Transverse colon (tissue), 4 donors: ENCODE results near the gene GNA15. TPM values are rescaled to one million over a fixed set of nuclear protein-coding genes. Genes with fewer than 3 reads are reported as not detected.

Source experiments
- DNase-seq: peaks from one replicate; pipeline ENCODE4 v3.0.0-alpha.2; 2019
- H3K27ac ChIP-seq, 4 donors: fragments of 200-600 bp; sonication (generic); 2 replicates each; pipeline ENCODE4 v1.5.1; 2016 to 2018; ENCODE audit warnings: inconsistent platforms in 4 of 4
- H3K27me3 ChIP-seq: fragments of 200-600 bp; sonication (generic); 2 replicates; pipeline ENCODE4 v1.5.1; 2017; ENCODE audit warnings: inconsistent platforms
- H3K36me3 ChIP-seq, 4 donors: fragments of 200-600 bp; sonication (generic); 2 replicates each; pipeline ENCODE4 v1.5.1; 2017 to 2019; ENCODE audit warnings: inconsistent platforms in 4 of 4
- H3K4me1 ChIP-seq, 4 donors: fragments of 200-600 bp; sonication (generic); 2 replicates each; pipeline ENCODE4 v1.5.1; 2017 to 2020; ENCODE audit warnings: inconsistent platforms in 4 of 4
- H3K4me3 ChIP-seq, 4 donors: fragments of 200-600 bp; sonication (generic); 1 replicate in 1 of 4; 2 replicates in 3 of 4; pipeline versions ENCODE4 v1.5.1 to v1.6.1; 2017 to 2019; ENCODE audit warnings: inconsistent platforms in 4 of 4
- H3K9me3 ChIP-seq, 2 donors: fragments of 200-600 bp; sonication (generic); 2 replicates each; pipeline ENCODE4 v1.5.1; 2017 to 2019; ENCODE audit warnings: inconsistent platforms in 2 of 2
- EP300 ChIP-seq: sonication (generic); formaldehyde crosslinking; IDR thresholded peaks from one replicate; pipeline ENCODE4 v1.6.1; 2017; ENCODE audit warnings: antibody characterized with exemption, low read depth
- POLR2A ChIP-seq: fragments of 450-650 bp; IDR thresholded peaks from one replicate; pipeline ENCODE4 v1.6.1; 2016; ENCODE audit warnings: antibody characterized with exemption, mild to moderate bottlenecking, moderate library complexity
- POLR2AphosphoS5 ChIP-seq, 3 donors: sonication (generic); formaldehyde crosslinking; IDR thresholded peaks; one replicate each; pipeline ENCODE4 v1.6.1; 2016; ENCODE audit warnings: antibody characterized with exemption in 3 of 3
- WGBS, 2 donors: methylation state at CpG; one replicate each; pipeline ENCODE4 v1.1.5; 2018; ENCODE audit warnings: low coverage in 1 of 2; 5-methylcytosine and 5-hydroxymethylcytosine counted together
- in situ Hi-C, 4 donors: fragments of 200-750 bp; cut with MboI; loops; one replicate each; pipeline versions ENCODE4 v1.15.0 to v1.15.1; 2017; ENCODE audit warnings: low sequenced_read_pairs in 3 of 4, low pct_ligation_motif_present in 1 of 4, low pct_unique_long_range_greater_than_20kb in 1 of 4
- intact Hi-C: fragments of 100-400 bp; cut with DNase I; formaldehyde crosslinking; loops from one replicate; pipeline ENCODE4 v1.15.1; 2023; ENCODE audit warnings: low total_unique reads
- total RNA-seq, 4 donors: library from RNA; depleted of rRNA; stranded (reverse); fragments of >200 nt; gene quantifications; one replicate each; pipeline ENCODE4 v1.1.0, GENCODE V29; 2016
- TF ChIP-seq, protein P1 (sequence below), 5 experiments: fragments of 200-600 bp in 3 of 5; fragments of 450-650 bp in 2 of 5; sonication (generic) in 3 of 5; IDR thresholded peaks; 1 replicate in 2 of 5; 2 replicates in 3 of 5; pipeline ENCODE4 v1.5.1; 2016 to 2017; ENCODE audit warnings: antibody characterized with exemption in 5 of 5, inconsistent platforms in 3 of 5, mild to moderate bottlenecking in 2 of 5, moderate library complexity in 1 of 5

GNA15 gene
- total RNA-seq, 4 donors from 2014 or later = 1.9 to 2.2 TPM; not detected in 2

DNA sequence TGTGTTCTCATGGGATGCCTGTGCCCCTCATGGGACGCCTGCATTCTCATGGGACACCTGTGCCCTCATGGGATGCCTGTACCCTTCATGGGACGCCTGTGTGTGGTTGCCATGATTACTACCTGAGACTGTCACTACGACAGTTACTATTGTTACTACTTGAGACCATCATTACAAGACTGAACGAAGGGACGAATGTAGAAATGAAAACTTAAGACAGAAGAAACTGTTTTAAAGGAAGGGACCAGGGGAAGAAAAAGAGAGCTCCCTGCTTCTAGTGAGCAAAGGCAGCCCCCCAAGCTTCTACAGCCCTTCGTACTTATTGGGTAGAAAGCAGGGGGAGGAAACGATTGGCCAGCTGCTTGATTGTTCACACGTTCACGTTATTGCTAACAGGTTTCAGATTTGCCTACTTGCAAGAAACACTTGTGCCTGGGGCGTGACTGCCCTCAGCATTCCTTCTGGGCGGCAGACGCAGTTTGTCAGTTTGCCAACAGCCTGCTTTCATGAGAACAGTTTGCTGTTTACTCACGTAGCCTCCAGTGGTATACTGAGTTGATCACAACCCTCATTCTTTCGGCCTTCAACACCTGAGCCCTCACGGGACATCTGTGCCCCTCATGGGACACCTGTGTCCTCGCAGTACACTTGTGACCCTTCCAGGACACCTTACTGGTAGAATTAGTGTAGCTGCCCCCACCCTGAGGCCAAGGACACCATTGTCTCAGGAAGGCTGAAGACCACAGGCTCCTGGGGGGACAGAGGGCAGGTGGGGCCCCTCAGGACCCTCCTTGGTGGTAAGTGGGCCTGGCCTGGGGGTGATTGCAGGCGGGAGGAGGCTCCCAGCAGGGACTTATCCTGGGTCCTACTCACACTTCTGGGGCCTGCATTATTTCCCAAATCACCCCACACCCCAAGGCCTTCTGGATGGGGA, 40.2 kb downstream of the GNA15 start:
- Histone ChIP-seq H3K4me1 (peaks cover 11 to 18% (median 16%) of the 10 kb centered on the region in 4 donors), H3K9me3 (no peaks in the 10 kb centered on the region), H3K27me3 (no peaks in the 10 kb centered on the region), H3K4me3 (no peak overlapping the region), H3K36me3 (no peaks in the 10 kb centered on the region), H3K27ac (peak overlapping the region; percentile 55 to 69 (median 60))
- intact Hi-C loops = no loop called here
- in situ Hi-C loops = no loop called here
- peak in 1 of 3 donors; percentile 22 for TF ChIP-seq POLR2AphosphoS5 (IDR thresholded peaks at IDR 0.05)
- TF ChIP-seq EP300 = no peak
- peak; percentile 87 for DNase-seq
- WGBS, 2 donors = 32 to 40% methylated on average over 4 to 16 of the region's 17 CpGs

DNA sequence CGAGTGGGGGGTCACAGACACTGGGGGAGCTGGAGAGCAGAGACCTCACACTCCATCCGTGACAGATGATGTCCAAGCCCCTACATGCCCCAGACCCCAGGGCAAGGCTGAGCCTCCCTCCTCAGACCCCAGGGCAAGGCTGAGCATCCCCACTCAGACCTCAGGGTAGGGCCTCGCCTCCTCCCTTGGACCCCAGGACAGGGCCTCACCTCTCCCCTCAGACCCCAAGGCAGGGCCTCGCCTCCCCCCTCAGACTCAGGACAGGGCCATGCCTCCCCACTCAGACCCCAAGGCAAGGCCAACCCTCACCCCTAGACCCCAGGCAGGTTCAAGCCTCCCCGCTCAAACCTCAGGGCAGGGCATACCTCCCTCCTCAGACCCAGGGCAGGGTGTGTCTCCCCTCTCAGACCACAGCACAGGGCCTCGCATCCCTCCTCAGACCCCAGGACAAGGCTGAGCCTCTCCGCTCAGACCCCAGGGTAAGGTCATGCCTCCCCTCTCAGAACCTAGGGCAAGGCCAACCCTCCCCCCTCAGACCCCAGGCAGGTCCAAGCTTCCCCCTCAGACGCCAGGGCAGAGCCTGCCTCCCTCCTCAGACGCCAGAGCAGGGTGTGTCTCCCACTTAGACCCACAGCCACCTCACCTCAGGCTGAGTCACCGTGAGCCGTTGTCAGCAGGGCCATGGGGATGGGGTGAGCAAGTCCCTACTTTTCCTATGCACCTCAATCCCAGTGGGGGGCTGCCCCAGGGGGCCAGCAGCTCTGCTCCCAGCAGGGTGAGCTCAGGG, 41.1 kb downstream of the GNA15 start:
- peak; percentile 71 for DNase-seq
- in situ Hi-C loops = no loop called here
- no peaks in the 10 kb centered on the region for H3K9me3 ChIP-seq
- H3K27me3 ChIP-seq = no peaks in the 10 kb centered on the region
- peaks cover 11 to 18% (median 16%) of the 10 kb centered on the region in 4 donors for H3K4me1 ChIP-seq
- TF ChIP-seq, protein P1, sequence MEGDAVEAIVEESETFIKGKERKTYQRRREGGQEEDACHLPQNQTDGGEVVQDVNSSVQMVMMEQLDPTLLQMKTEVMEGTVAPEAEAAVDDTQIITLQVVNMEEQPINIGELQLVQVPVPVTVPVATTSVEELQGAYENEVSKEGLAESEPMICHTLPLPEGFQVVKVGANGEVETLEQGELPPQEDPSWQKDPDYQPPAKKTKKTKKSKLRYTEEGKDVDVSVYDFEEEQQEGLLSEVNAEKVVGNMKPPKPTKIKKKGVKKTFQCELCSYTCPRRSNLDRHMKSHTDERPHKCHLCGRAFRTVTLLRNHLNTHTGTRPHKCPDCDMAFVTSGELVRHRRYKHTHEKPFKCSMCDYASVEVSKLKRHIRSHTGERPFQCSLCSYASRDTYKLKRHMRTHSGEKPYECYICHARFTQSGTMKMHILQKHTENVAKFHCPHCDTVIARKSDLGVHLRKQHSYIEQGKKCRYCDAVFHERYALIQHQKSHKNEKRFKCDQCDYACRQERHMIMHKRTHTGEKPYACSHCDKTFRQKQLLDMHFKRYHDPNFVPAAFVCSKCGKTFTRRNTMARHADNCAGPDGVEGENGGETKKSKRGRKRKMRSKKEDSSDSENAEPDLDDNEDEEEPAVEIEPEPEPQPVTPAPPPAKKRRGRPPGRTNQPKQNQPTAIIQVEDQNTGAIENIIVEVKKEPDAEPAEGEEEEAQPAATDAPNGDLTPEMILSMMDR (IDR thresholded peaks at IDR 0.05) = no peak
- peak in 1 of 3 donors; percentile 20 for TF ChIP-seq POLR2AphosphoS5 (IDR thresholded peaks at IDR 0.05)
- H3K36me3 ChIP-seq = no peaks in the 10 kb centered on the region
- peak overlapping the region; percentile 55 to 69 (median 60) for H3K27ac ChIP-seq
- WGBS, 2 donors = 60 to 73% methylated on average over 2 to 9 of the region's 11 CpGs
- intact Hi-C loops = no loop called here
- no peak overlapping the region for H3K4me3 ChIP-seq

DNA sequence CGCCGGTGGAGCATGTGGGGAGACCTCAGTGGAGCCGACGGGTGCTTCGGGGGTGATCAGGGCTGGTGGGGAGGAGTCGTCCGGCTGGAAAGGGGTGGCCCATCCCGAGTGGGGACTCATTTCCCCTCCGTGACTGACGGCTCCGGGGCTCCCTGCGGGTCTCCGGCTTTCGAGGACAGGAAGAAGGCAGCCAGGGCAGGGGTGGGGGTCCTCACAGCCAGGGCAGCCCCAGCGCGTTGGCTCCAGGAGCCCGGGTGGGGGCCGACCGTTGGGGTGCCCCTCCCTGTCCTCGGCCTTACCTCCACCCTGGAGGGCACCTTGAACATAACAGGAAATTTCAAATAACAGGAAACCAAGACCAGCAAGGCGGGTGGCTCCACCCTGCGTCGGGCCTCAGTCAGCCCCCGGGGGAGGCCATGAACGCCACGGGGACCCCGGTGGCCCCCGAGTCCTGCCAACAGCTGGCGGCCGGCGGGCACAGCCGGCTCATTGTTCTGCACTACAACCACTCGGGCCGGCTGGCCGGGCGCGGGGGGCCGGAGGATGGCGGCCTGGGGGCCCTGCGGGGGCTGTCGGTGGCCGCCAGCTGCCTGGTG, 42.6 kb downstream of the GNA15 start, which contains the start of gene S1PR4:
S1PR4 (plus strand) TSS at position 393 of the 596 bp plus-strand sequence; CDS start at position 417, 24 bp downstream.
- DNase-seq = peak; percentile 33
- Histone ChIP-seq H3K9me3 (no peaks in the 10 kb centered on the region), H3K4me1 (peaks cover 11 to 18% (median 16%) of the 10 kb centered on the region in 4 donors), H3K27me3 (no peaks in the 10 kb centered on the region), H3K36me3 (no peaks in the 10 kb centered on the region), H3K27ac (peak within 1 kb of the TSS; percentile 61 to 74 (median 63)), H3K4me3 (peak within 1 kb of the TSS in 3 of 4 donors; percentile 10 to 40 (median 25))
- in situ Hi-C loops (no loop called here), intact Hi-C loops (no loop called here)
- TF ChIP-seq POLR2A (peak; percentile 61), EP300 (no peak), POLR2AphosphoS5 (IDR thresholded peaks at IDR 0.05) (peak in 1 of 3 donors; percentile 49)
- TF ChIP-seq, protein P1 (IDR thresholded peaks at IDR 0.05) = peak in 1 of 5 experiments; percentile 9
- 56% methylated on average over 32 of the region's 42 CpGs; no CpG with 5 or more reads in 1 of the 2 donors for WGBS, 2 donors

DNA sequence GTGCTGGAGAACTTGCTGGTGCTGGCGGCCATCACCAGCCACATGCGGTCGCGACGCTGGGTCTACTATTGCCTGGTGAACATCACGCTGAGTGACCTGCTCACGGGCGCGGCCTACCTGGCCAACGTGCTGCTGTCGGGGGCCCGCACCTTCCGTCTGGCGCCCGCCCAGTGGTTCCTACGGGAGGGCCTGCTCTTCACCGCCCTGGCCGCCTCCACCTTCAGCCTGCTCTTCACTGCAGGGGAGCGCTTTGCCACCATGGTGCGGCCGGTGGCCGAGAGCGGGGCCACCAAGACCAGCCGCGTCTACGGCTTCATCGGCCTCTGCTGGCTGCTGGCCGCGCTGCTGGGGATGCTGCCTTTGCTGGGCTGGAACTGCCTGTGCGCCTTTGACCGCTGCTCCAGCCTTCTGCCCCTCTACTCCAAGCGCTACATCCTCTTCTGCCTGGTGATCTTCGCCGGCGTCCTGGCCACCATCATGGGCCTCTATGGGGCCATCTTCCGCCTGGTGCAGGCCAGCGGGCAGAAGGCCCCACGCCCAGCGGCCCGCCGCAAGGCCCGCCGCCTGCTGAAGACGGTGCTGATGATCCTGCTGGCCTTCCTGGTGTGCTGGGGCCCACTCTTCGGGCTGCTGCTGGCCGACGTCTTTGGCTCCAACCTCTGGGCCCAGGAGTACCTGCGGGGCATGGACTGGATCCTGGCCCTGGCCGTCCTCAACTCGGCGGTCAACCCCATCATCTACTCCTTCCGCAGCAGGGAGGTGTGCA, 43.3 kb downstream of the GNA15 start:
- H3K4me3 ChIP-seq = peak overlapping the region in 3 of 4 donors; percentile 10 to 40 (median 25)
- WGBS, 2 donors = 58 to 80% methylated on average over 1 to 28 of the region's 52 CpGs
- intact Hi-C loops = no loop called here

More for the DNA sequence above, 43.3 kb downstream of the GNA15 start:
- Histone ChIP-seq H3K27me3 (no peaks in the 10 kb centered on the region), H3K27ac (peak overlapping the region; percentile 61 to 74 (median 63)), H3K4me1 (peaks cover 11 to 18% (median 16%) of the 10 kb centered on the region in 4 donors), H3K9me3 (no peaks in the 10 kb centered on the region), H3K36me3 (no peaks in the 10 kb centered on the region)
- in situ Hi-C loops = no loop called here
- TF ChIP-seq POLR2A (peak; percentile 2), EP300 (no peak)
- no peak for DNase-seq
